Ishikawa (cell line): Measurements from ENCODE around the gene ASPRV1.

Experiments used
- CEBPB ChIP-seq: IDR thresholded peaks from 2 replicates; pipeline ENCODE4 v1.6.1; 2012
- CREB1 ChIP-seq: IDR thresholded peaks from 2 replicates; pipeline ENCODE4 v1.6.1; 2012; ENCODE audit warnings: low read depth
- EP300 ChIP-seq: IDR thresholded peaks from 2 replicates; pipeline ENCODE4 v1.6.1; 2012; ENCODE audit warnings: borderline replicate concordance
- NFIC ChIP-seq: IDR thresholded peaks from 2 replicates; pipeline ENCODE4 v1.6.1; 2012
- RAD21 ChIP-seq: IDR thresholded peaks from 2 replicates; pipeline ENCODE4 v1.6.1; 2012; ENCODE audit warnings: low read depth
- TAF1 ChIP-seq: IDR thresholded peaks from 2 replicates; pipeline ENCODE4 v1.6.1; 2012; ENCODE audit warnings: low read depth, mild to moderate bottlenecking
- TEAD4 ChIP-seq: IDR thresholded peaks from 2 replicates; pipeline ENCODE4 v1.6.1; 2012
- YY1 ChIP-seq: IDR thresholded peaks from 2 replicates; pipeline ENCODE4 v1.6.1; 2012; ENCODE audit warnings: low read depth
- TF ChIP-seq, protein P1 (sequence below): IDR thresholded peaks from 2 replicates; pipeline ENCODE4 v1.6.1; 2012

DNA sequence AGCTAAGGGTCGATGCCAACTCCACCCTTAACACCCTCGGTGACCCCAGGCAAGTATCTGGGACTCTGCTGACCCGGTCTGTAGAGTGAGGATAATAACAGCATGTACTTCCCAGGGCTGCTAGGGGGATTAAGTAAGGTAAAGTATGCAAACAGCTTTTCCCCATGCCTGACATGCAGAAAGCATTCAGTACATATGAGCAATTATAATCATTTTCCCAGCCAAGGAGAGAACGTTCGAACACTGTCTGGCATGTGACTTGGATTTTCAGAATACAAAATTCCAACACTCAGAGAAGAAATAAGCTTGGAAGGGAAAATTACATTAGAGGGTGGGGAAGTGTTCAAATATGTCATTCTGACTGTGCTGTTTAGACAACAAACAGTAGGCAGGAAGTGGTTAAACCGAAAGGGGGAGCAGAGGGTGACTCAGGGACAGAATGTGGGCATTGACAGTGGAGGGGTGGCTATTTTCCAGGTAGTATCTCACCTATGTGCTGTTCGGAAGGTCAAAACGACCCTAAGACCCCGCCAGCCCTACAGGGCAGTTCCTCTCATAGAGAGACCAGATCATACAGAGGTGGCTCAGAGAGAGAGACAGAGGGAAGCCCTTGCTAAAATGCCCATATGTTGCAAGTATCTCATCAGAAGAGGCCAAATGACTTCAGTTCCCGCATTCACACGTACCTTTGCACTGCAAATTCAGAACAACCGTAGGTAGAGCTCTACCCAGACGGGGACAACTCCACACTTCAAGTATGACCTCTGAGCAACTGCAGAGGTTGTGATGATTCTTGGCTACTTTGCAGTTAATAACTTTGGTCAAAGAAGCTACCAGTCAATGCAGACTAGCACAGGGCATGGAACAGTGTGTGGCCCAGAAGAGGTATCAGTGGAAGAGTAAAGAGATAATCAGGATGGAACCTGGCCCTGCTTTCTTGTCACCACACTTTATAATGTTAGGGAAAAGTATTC is 14.8 kb downstream of the ASPRV1 start:
- TF ChIP-seq TAF1 (no peak), TEAD4 (no peak), YY1 (no peak), RAD21 (no peak), NFIC (no peak), EP300 (no peak), CEBPB (no peak), CREB1 (no peak)
- TF ChIP-seq, protein P1, sequence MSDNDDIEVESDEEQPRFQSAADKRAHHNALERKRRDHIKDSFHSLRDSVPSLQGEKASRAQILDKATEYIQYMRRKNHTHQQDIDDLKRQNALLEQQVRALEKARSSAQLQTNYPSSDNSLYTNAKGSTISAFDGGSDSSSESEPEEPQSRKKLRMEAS = no peak
